ENCODE results near the gene NUPR1.
"Not testable (repeated sequence)": the region's sequence is repeated elsewhere in the genome, so short reads cannot be mapped to it uniquely, and the experiment has no call there.

NUPR1 gene

GRCh38 chr16:28554634-28555423, 16.1 kb upstream of the NUPR1 start:
- DNase-seq: no peak

GRCh38 chr16:28553776-28554633, 15.2 kb upstream of the NUPR1 start, which contains the start of gene SGF29:
Gene SGF29, plus strand, starts transcription at chr16:28553920. Its CDS starts 27,150 bp downstream, at chr16:28581070.
- DNase-seq: peak; percentile 90 to 93

DNA sequence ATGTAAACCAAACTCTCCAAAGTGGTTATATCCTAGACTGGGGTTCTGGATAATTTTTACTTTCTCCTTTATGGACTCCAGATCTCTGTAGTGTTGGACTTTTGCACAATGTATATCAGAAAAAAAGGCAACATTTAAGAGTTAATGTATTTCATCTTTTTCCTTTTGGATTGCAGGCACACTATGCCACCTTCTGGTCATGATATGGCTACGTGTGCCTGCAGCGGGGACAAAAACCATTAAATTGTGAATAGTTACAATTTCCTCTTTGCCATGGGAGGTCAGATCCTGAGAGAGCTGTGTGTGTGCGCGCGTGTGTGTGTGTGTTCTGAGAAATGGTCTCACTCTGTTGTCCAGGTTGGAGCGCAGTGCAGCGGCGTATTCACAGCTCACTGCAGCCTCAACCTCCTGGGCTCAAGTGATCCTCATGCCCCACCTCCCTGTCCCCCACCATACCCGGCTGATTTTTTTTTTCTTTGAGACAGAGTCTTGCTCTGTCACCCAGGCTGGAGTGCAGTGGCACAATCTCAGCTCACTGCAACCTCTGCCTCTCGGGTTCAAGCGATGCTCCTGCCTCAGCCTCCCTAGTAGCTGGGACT, 10.6 kb upstream of the NUPR1 start:
- DNase-seq: peak; percentile 7 to 31

DNA sequence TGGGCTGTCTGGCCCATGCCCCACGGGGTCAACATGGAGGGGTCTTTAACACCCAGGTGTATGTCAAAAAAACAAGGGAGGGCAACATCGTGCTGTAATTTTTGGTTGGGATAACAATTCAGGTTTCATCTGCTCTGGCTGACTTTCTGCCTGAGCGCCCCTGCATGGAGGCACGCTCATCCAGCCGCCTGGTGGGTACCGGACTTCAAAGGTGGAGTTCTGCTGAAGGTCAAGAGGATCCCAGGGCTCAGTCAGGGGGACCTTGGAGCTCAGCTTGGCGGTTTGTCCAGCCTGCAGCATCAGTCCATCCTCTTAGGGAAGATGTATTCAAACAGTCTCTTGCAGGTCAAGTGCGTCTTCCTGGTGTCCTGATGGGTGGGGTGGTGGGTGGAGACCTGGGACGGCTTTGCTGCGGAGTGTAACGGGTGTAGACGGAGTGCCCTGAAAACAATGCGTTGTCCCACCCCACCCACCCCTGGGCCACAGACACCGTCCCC, 9.6 kb upstream of the NUPR1 start:
- DNase-seq: no peak

DNA sequence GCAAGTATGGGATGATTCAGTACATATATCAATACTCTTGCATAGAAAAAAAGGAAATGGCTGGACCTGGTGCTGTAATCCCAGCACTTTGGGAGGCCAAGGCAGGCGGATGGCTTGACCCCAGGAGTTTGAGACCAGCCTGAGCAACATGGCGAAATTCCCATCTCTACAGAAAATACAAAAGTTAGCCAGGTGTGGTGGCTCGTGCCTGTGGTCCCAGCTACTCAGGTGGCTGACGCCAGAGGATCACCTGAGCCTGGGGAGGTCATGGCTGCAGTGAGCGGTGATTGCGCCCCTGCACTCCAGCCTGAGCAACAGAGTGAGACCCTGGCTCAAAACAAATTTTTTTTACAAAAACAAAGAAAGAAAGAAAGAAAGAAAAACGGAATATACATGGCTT, 7.9 kb upstream of the NUPR1 start:
- DNase-seq: no peak

- not testable (repeated sequence) for DNase-seq
These were observed 7.2 kb upstream of the NUPR1 start for GRCh38 chr16:28545964-28546363.

- DNase-seq: no peak
These were observed 6.2 kb upstream of the NUPR1 start for GRCh38 chr16:28544998-28545397.

- no peak for DNase-seq
These were observed 4.3 kb upstream of the NUPR1 start for GRCh38 chr16:28543072-28543471.

DNA sequence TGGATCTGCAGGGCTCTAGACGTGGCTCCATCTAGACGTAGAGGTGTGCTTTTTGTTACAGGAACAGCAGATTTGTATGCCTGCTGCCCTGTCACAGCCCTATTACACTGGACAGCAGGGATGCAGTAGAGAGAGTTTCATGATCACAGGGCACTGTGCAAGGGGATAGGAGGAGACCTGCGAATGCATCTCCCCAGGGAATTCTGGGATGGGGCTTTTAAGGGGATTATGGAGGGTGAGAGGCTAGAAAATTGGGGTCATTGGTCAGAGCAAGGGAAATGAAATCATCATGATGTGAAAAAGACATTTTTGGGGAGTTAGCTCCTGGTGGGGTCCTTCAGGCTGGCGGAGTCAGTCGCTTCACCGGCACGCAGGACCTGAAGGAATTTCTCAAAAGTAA, 3.9 kb upstream of the NUPR1 start:
- no peak for DNase-seq

DNA sequence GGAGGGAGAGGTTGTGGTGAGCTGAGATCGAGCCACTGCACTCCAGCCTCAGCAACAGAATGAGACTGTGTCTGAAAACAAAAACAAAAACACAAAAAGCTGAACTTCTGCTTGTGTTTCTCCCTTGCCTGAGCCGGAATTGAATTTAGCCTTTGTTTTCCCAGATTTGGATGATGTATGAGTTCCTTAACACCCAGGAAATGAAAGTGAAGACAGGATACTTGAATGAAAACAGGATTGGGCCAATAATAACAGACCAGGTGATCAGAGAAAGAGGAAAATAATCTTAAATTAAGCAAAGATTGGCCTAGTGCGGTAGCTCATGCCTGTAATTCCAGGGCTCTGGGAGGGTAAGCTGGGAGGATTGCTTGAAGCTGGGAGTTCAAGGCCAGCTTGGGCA, 1.6 kb upstream of the NUPR1 start:
- DNase-seq: no peak

DNA sequence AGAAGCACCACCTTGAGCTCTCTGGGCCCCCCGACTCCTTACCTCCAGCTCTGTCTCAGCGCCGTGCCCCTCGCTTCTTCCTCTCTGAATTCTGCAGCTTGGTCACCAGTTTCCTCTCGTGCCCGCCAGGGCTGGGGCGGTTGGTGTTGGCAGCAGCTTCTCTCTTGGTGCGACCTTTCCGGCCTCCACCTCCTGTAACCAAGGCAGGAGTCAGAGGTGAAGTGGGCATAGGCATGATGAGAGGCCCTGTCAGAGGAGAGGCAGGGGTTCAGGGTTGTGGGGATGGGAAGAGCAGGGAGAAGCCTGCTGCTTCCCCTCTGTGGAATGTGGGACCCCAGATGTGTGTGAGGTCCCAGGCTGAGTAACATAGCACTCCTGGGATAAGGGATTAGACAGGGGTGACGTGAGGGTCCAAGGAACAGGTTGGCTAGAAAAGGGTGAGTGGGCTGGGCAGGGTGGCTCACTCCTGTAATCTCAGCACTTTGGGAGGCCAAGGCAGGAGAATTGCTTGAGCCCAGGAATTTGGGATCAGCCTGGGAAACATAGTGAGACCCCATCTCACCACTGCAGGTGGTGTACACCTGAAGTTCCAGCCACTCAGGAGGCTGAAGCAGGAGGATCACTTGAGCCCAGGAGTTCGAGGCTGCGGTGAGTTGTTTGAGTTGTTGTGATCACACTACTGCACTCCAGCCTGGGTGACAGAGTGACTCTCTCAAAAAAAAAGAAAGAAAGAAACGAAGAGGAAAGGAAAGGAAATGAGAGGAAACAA, 626 bp downstream of the NUPR1 start:
- DNase-seq: no peak

- DNase-seq: no peak
These were observed 1.7 kb downstream of the NUPR1 start for GRCh38 chr16:28537076-28537475.

- DNase-seq: no peak
These were observed 4.0 kb downstream of the NUPR1 start for GRCh38 chr16:28534542-28535373.

GRCh38 chr16:28532940-28533647, 5.7 kb downstream of the NUPR1 start:
- DNase-seq: no peak

GRCh38 chr16:28531777-28532744, 6.7 kb downstream of the NUPR1 start:
- DNase-seq: peak in 1 of 2 experiments; percentile 33

DNA sequence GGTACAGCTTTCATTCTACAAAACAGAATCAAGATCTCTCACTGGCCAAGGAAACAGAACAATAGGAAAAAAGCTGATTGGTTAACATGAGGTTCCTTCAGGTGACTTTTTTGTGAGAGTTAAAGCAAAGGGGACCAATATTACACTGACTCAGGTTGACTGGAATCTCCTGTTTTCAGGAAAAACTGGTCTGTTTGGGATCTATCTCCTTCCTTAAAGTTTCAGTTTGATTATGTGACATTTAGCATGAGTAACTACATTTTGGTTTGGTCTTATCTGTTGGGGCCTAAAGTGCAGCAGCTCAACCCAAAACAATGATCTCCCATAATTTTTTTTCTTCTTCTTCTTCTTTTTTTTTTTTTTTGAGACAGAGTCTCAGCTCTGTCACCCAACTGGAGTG, 9.7 kb downstream of the NUPR1 start:
- DNase-seq: no peak

DNA sequence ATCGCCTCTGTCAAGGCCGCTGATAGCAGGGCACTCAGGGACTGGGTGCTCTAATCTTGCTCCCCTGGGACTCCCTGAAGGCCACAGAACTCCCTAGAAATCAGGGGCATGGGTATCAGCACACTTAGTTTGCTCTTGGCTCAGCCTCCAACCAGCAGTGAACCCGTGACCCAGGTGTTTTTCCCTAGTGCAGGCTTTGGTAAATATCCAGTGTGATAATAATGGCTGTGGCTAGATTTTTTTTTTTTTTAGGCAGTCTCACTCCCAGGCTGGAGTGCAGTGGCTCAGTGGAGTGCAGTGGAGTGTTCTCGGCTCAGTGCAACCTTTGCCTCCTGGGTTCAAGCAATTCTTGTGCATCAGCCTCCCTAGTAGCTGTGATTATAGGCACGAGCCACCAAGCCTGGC, 10.3 kb downstream of the NUPR1 start:
- no peak for DNase-seq

DNA sequence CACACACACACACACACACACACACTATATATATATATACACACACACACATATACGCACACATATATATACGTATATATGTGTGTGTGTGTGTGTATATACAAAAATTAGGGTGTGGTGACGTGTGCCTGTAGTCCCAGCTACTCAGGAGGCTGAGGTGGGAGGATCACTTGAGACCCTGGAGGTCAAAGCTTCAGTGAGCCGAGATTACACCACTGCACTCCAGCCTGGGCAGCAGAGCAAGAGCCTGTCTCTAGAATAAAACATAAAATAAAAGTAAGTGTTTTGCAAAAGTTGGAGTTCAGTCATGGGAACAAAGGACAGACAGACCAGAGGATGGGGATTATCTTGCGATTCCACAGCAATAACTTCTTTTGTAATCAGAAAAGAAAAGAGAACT, 10.8 kb downstream of the NUPR1 start:
- no peak for DNase-seq

- DNase-seq: not testable (repeated sequence)
These were observed 11.5 kb downstream of the NUPR1 start for GRCh38 chr16:28527100-28527785.

Data from SHP77 (cell line).